ENCODE results near the gene CACNA1A. TPM values are rescaled to one million over a fixed set of nuclear protein-coding genes. Genes with fewer than 3 reads are reported as not detected.

Gene CACNA1A
- total RNA-seq, 2 experiments from 2014 or later = 0.30 to 0.45 TPM

- intact Hi-C loops (cut with DNase I, micrococcal nuclease) = no loop called here
- H3K4me1 Mint-ChIP-seq (ENCODE audit: low read depth) = peaks cover 7% of the 10 kb centered on the region
- ChIA-PET POLR2A (no interaction called here), CTCF (no interaction called here)
- H3K9me3 Mint-ChIP-seq = no peaks in the 10 kb centered on the region
- no peaks in the 10 kb centered on the region for H3K4me1 ChIP-seq (ENCODE audit: insufficient read depth, low read length)
- DNase-seq (no peak), ATAC-seq (ENCODE audit: poor library complexity) (no peak)
- H3K36me3 ChIP-seq (ENCODE audit: insufficient read depth, low read length) = no peaks in the 10 kb centered on the region
- peaks cover 29% of the 10 kb centered on the region for H3K27me3 Mint-ChIP-seq
- peaks cover 7 to 17% of the 10 kb centered on the region in 2 experiments for H3K27me3 ChIP-seq (ENCODE audit: control insufficient read depth in 1 of 2, insufficient read depth in 2 of 2, low read length in 2 of 2)
- no peak overlapping the region for H3K4me3 Mint-ChIP-seq
- H3K36me3 Mint-ChIP-seq (ENCODE audit: low read depth) = no peaks in the 10 kb centered on the region
- H3K27ac ChIP-seq (ENCODE audit: low read depth in 1 of 2, low read length in 2 of 2) = no peak overlapping the region
- H3K27ac Mint-ChIP-seq = no peak overlapping the region
- H3K4me3 ChIP-seq (ENCODE audit: low read length) = no peak overlapping the region
- no peaks in the 10 kb centered on the region for H3K9me3 ChIP-seq (ENCODE audit: control insufficient read depth in 1 of 2, insufficient read depth in 1 of 2, low read length in 2 of 2)
- TF ChIP-seq CTCF (IDR thresholded peaks at IDR 0.05) = no peak
These were observed 211.3 kb downstream of the CACNA1A start for GRCh38 chr19:13294812-13295567.

DNA sequence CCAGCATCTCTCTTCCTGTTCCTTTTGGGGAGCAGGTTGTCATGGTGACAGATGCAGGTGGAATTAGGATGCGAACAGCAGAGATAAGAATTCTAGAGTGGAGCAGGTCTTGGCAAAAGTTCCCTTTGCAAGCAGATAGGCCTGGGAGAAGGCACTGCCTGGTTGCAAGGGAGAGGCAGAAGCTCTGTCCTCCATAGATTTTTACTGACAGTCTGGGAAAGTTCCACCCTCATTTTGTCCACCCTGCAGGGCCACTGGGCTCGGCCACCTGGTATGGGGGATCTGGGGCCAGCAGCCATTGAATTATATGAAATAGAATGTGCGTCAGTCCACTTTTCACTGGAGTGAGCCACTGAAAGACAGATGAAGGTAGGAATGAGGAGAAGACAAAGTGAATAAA lies 214.4 kb downstream of the CACNA1A start:
- H3K36me3 Mint-ChIP-seq (ENCODE audit: low read depth) = no peaks in the 10 kb centered on the region
- DNase-seq = no peak
- ChIA-PET POLR2A (no interaction called here), CTCF (interaction anchor here (0.5 to 0.7 kb wide), 2 partner anchors 21 to 38 kb away, joined by 3 to 4 read pairs; no protein-coding TSS in a partner anchor)
- no peaks in the 10 kb centered on the region for H3K4me1 Mint-ChIP-seq (ENCODE audit: low read depth)
- H3K9me3 Mint-ChIP-seq = no peaks in the 10 kb centered on the region
- Histone ChIP-seq H3K36me3 (ENCODE audit: insufficient read depth, low read length) (no peaks in the 10 kb centered on the region), H3K27ac (ENCODE audit: low read depth in 1 of 2, low read length in 2 of 2) (no peak overlapping the region), H3K27me3 (ENCODE audit: control insufficient read depth in 1 of 2, insufficient read depth in 2 of 2, low read length in 2 of 2) (no peaks in the 10 kb centered on the region), H3K4me3 (ENCODE audit: low read length) (no peak overlapping the region), H3K9me3 (ENCODE audit: control insufficient read depth in 1 of 2, insufficient read depth in 1 of 2, low read length in 2 of 2) (no peaks in the 10 kb centered on the region), H3K4me1 (ENCODE audit: insufficient read depth, low read length) (no peaks in the 10 kb centered on the region)
- no peak overlapping the region for H3K4me3 Mint-ChIP-seq
- no peak overlapping the region for H3K27ac Mint-ChIP-seq
- no peak for ATAC-seq (ENCODE audit: poor library complexity)
- intact Hi-C loops (cut with DNase I, micrococcal nuclease) = no loop called here
- peaks cover 14% of the 10 kb centered on the region for H3K27me3 Mint-ChIP-seq
- no peak for TF ChIP-seq CTCF (IDR thresholded peaks at IDR 0.05)

GRCh38 chr19:13290741-13291140 lies 215.5 kb downstream of the CACNA1A start:
- no peak overlapping the region for H3K27ac ChIP-seq (ENCODE audit: low read depth in 1 of 2, low read length in 2 of 2)
- no peak overlapping the region for H3K4me3 ChIP-seq (ENCODE audit: low read length)
- ATAC-seq (ENCODE audit: poor library complexity) (no peak), DNase-seq (no peak)
- no peaks in the 10 kb centered on the region for H3K4me1 Mint-ChIP-seq (ENCODE audit: low read depth)
- POLR2A ChIA-PET = no interaction called here
- no peaks in the 10 kb centered on the region for H3K4me1 ChIP-seq (ENCODE audit: insufficient read depth, low read length)
- no peak overlapping the region for H3K4me3 Mint-ChIP-seq
- no peaks in the 10 kb centered on the region for H3K9me3 Mint-ChIP-seq
- H3K9me3 ChIP-seq (ENCODE audit: control insufficient read depth in 1 of 2, insufficient read depth in 1 of 2, low read length in 2 of 2) = no peaks in the 10 kb centered on the region
- no peak for TF ChIP-seq CTCF (IDR thresholded peaks at IDR 0.05)
- CTCF ChIA-PET = interaction anchor here (0.7 kb wide), 1 partner anchor 141 kb away, joined by 3 read pairs; the partner anchor contains the start of genes IER2 and STX10
- H3K27me3 ChIP-seq (ENCODE audit: control insufficient read depth in 1 of 2, insufficient read depth in 2 of 2, low read length in 2 of 2) = no peaks in the 10 kb centered on the region
- intact Hi-C loops (cut with DNase I, micrococcal nuclease) = no loop called here
- no peak overlapping the region for H3K27ac Mint-ChIP-seq
- peaks cover 8% of the 10 kb centered on the region for H3K27me3 Mint-ChIP-seq
- no peaks in the 10 kb centered on the region for H3K36me3 Mint-ChIP-seq (ENCODE audit: low read depth)
- H3K36me3 ChIP-seq (ENCODE audit: insufficient read depth, low read length) = no peaks in the 10 kb centered on the region
